Muscle layer of duodenum (tissue), 2 donors: ENCODE results near the gene METTL23.
"Not testable (repeated sequence)": the region's sequence is repeated elsewhere in the genome, so short reads cannot be mapped to it uniquely, and the experiment has no call there.

Experiments used
- H3K27ac ChIP-seq: one replicate; pipeline ENCODE4 v1.7.0; 2013; ENCODE audit warnings: mild to moderate bottlenecking, low read length
- H3K27me3 ChIP-seq: one replicate; pipeline ENCODE4 v1.7.0; 2013; ENCODE audit warnings: low read depth, mild to moderate bottlenecking, control low read depth, low read length
- H3K36me3 ChIP-seq, 2 donors: one replicate each; pipeline ENCODE4 v1.7.0; 2013; ENCODE audit warnings: low read length in 2 of 2, control low read depth in 1 of 2, mild to moderate bottlenecking in 1 of 2; ENCODE audit not compliant: insufficient read depth in 2 of 2, control insufficient read depth in 1 of 2
- H3K4me1 ChIP-seq, 2 donors: one replicate each; pipeline ENCODE4 v1.7.0; 2013; ENCODE audit warnings: low read length in 2 of 2, mild to moderate bottlenecking in 2 of 2, control low read depth in 1 of 2, moderate library complexity in 1 of 2; ENCODE audit not compliant: insufficient read depth in 2 of 2, control insufficient read depth in 1 of 2
- H3K4me3 ChIP-seq, 2 donors: one replicate each; pipeline ENCODE4 v1.7.0; 2013; ENCODE audit warnings: low read length in 2 of 2, low read depth in 1 of 2, mild to moderate bottlenecking in 1 of 2
- H3K9me3 ChIP-seq, 2 donors: one replicate each; pipeline ENCODE4 v1.7.0; 2013; ENCODE audit warnings: low read length in 2 of 2, control low read depth in 1 of 2, mild to moderate bottlenecking in 1 of 2; ENCODE audit not compliant: control insufficient read depth in 1 of 2
- donor health status: healthy.

METTL23 gene

DNA sequence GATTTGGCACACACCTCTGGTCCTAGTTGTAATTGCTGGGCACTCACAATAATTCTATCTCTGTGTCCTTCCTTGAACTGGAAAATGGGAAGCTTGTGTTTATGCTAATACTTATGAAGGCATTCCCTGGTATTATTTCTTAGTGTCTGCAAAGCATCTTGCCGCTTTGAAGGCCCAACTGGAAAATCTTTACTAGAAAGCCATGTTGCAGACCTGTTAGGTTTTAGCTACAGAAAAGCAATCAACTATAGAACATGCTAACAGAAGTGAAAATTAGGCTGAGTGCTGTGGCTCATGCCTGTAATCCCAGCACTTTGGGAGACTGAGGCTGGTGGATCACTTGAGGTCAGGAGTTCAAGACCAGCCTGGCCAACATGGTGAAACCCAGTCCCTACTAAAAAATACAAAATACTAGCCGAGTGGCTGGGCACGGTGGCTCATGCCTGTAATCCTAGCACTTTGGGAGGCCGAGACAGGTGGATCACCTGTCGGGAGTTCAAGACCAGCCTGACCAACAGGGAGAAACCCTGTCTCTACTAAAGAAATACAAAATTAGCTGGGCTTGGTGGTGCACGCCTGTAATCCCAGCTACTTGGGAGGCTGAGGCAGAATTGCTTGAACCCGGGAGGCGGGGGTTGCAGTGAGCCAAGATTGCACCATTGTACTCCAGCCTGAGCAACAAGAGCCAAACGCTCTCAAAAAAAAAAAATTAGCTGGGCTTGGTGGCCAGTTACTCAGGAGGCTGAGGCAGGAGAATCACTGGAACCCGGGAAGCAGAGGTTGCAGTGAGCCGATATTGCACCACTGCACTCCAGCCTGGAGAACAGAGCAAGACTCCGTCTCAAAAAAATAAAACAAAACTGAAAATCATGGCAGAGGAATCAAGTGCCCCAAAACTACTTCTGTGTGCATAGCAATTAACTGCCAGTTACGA, 5.4 kb downstream of the METTL23 start:
- peaks cover 39 to 41% of the 10 kb centered on the region in 2 donors for H3K36me3 ChIP-seq
- H3K4me1 ChIP-seq = peaks cover 27 to 61% of the 10 kb centered on the region in 2 donors
- not testable (repeated sequence) for H3K9me3 ChIP-seq, H3K27ac ChIP-seq, H3K4me3 ChIP-seq, H3K27me3 ChIP-seq

DNA sequence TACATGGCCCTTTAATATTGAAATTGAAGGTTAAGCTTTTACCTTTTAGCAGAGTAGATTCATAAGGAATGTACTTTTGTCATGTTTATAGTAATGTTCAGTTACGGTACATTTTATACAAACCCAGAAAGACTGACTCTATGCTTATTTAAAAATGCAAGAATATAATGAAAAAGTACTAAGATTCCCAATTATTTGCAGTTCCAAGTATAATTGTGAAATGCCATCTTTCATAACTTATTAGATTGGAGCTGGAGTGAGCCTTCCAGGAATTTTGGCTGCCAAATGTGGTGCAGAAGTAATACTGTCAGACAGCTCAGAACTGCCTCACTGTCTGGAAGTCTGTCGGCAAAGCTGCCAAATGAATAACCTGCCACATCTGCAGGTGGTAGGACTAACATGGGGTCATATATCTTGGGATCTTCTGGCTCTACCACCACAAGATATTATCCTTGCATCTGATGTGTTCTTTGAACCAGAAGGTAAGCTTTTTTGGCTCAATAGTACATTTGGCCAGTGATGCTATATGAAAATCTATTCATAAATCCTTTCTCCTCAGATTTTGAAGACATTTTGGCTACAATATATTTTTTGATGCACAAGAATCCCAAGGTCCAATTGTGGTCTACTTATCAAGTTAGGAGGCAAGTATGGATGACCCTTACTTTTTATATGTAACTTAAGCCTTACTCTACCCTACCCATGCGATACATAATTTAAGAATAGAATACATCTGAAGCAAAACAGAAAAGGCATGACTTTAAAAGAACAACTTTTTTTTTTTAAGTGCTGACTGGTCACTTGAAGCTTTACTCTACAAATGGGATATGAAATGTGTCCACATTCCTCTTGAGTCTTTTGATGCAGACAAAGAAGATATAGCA, 6.3 kb downstream of the METTL23 start:
- no peaks in the 10 kb centered on the region for H3K27me3 ChIP-seq
- peaks cover 27 to 55% of the 10 kb centered on the region in 2 donors for H3K4me1 ChIP-seq
- H3K36me3 ChIP-seq = peaks cover 41 to 43% of the 10 kb centered on the region in 2 donors
- no peak overlapping the region for H3K27ac ChIP-seq
- no peak overlapping the region for H3K4me3 ChIP-seq
- H3K9me3 ChIP-seq = no peaks in the 10 kb centered on the region

- H3K4me3 ChIP-seq = no peak overlapping the region
- peak overlapping the region; percentile 97 for H3K27ac ChIP-seq
- no peaks in the 10 kb centered on the region for H3K27me3 ChIP-seq
- H3K9me3 ChIP-seq = no peaks in the 10 kb centered on the region
- peaks cover 41 to 43% of the 10 kb centered on the region in 2 donors for H3K36me3 ChIP-seq
- H3K4me1 ChIP-seq = peaks cover 31 to 56% of the 10 kb centered on the region in 2 donors
Measured at GRCh38 chr17:76733618-76733957, 6.9 kb downstream of the METTL23 start.

- peak overlapping the region; percentile 97 for H3K27ac ChIP-seq
- H3K4me3 ChIP-seq = peak overlapping the region; percentile 81 to 99
- no peaks in the 10 kb centered on the region for H3K9me3 ChIP-seq
- H3K27me3 ChIP-seq = no peaks in the 10 kb centered on the region
- H3K36me3 ChIP-seq = peaks cover 41 to 43% of the 10 kb centered on the region in 2 donors
- H3K4me1 ChIP-seq = peaks cover 38 to 60% of the 10 kb centered on the region in 2 donors
Measured at GRCh38 chr17:76734080-76734840, 7.6 kb downstream of the METTL23 start.

- Histone ChIP-seq H3K36me3 (peaks cover 41 to 43% of the 10 kb centered on the region in 2 donors), H3K4me1 (peaks cover 40 to 64% of the 10 kb centered on the region in 2 donors), H3K9me3 (no peaks in the 10 kb centered on the region), H3K27me3 (no peaks in the 10 kb centered on the region), H3K4me3 (peak overlapping the region; percentile 81 to 99), H3K27ac (peak overlapping the region; percentile 97)
Measured at GRCh38 chr17:76735006-76735405, 8.4 kb downstream of the METTL23 start.

DNA sequence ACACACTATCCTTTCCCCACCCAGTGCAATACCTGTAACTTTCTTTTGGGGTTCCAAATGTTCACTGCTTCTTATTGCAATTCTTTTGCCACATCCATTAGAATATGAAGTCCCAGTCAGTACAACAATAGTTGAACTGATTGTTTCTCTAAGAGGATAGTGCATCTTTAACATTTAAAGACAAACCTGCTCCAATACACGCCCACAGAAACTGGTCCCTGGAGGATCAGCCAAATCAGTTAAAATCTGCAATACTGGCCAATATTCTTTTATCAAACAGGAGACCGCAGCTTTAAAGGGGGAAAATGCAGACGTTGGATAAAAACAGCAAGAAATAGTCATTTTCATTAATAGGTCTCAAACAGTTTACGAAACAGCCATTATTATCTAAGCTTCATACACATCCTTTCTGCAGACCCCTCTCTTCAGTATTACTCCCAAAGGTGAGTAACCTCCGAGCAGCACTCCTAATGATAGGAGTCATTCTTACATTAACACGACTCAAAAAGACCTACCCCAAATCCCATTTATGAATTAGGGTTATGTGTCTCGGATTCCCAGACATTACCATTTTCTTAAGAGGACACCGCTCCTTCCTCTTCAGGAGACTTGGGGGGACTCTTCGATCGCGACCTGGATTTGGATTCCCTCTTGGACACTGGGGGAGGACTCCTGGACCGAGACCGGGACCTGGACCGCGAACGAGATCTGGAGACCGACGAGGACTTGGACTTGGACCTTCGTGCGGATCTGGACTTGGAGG, 9.1 kb downstream of the METTL23 start:
- Histone ChIP-seq H3K27me3 (no peaks in the 10 kb centered on the region), H3K27ac (peak overlapping the region; percentile 97), H3K9me3 (no peaks in the 10 kb centered on the region), H3K4me3 (peak overlapping the region; percentile 81 to 99), H3K36me3 (peaks cover 41 to 43% of the 10 kb centered on the region in 2 donors), H3K4me1 (peaks cover 40 to 71% of the 10 kb centered on the region in 2 donors)

GRCh38 chr17:76736349-76737081, 9.9 kb downstream of the METTL23 start:
- H3K4me1 ChIP-seq = peaks cover 40 to 73% of the 10 kb centered on the region in 2 donors
- H3K36me3 ChIP-seq = peaks cover 36 to 43% of the 10 kb centered on the region in 2 donors
- no peaks in the 10 kb centered on the region for H3K9me3 ChIP-seq
- H3K4me3 ChIP-seq = peak overlapping the region; percentile 81 to 99
- no peaks in the 10 kb centered on the region for H3K27me3 ChIP-seq
- peak overlapping the region; percentile 97 for H3K27ac ChIP-seq

DNA sequence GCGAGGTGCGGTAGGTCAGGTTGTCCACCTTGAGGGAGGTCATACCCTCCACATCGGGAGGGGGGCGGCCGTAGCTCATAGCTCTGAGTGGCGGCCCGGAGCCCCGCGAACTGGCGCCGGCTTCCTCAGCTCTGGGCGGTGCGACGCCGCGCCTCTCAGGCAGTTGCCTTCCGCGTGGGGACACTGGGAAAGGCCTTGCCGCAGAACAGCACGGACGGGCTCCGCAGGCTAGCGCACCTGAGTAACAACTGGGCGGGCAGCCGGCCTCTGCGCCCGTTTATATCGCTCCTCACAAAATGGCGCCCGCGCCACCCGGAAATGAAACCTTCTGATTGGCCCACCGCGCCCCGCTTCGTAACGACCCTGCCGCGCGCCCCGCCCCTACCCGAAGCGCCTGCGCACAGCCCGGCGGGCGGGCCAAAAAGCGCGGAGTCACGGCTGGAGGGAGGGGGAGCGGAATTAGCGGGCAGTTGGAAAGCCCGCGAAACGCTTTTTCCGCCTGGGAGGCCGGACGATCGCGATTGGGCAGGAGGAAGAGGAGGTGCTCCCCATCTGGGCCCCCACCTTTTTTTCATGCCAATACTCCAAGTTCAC, 10.5 kb downstream of the METTL23 start, which contains the start of gene SRSF2:
Gene SRSF2, minus strand, starts transcription at position 250 of the 594 bp plus-strand sequence. Its CDS starts 171 bp downstream, at position 79.
- H3K4me3 ChIP-seq = peak within 1 kb of the TSS; percentile 81 to 99
- no peaks in the 10 kb centered on the region for H3K27me3 ChIP-seq
- H3K36me3 ChIP-seq = peaks cover 38 to 43% of the 10 kb centered on the region in 2 donors
- no peaks in the 10 kb centered on the region for H3K9me3 ChIP-seq
- H3K27ac ChIP-seq = peak within 1 kb of the TSS; percentile 97
- H3K4me1 ChIP-seq = peaks cover 40 to 66% of the 10 kb centered on the region in 2 donors

GRCh38 chr17:76737676-76738467, 11.2 kb downstream of the METTL23 start, which contains the start of gene MFSD11:
Gene MFSD11 (plus strand): TSS chr17:76738119. CDS start chr17:76738353, 234 bp downstream.
- peaks cover 35 to 37% of the 10 kb centered on the region in 2 donors for H3K36me3 ChIP-seq

More at GRCh38 chr17:76737676-76738467, 11.2 kb downstream of the METTL23 start, which contains the start of gene MFSD11:
- Histone ChIP-seq H3K4me1 (peaks cover 35 to 59% of the 10 kb centered on the region in 2 donors), H3K27ac (peak within 1 kb of the TSS; percentile 97), H3K9me3 (no peaks in the 10 kb centered on the region), H3K27me3 (no peaks in the 10 kb centered on the region), H3K4me3 (peak within 1 kb of the TSS; percentile 81 to 99)
